ENCODE results near the gene TTLL12.

The TTLL12 gene

GRCh38 chr22:43212434-43212952, 25.6 kb upstream of the TTLL12 start:
- DNase-seq (ENCODE audit: low read depth in 1 of 2, low spot score in 1 of 2), result no peak
- Histone ChIP-seq H3K4me3 (replicated peaks; ENCODE audit: insufficient read depth, low read length) (no peak overlapping the region), H3K27me3 (ENCODE audit: insufficient read depth, poor library complexity, severe bottlenecking) (no peaks in the 10 kb centered on the region), H3K27ac (replicated peaks) (no peak overlapping the region)
- TF ChIP-seq POLR2AphosphoS5 (IDR thresholded peaks at IDR 0.05; ENCODE audit: low read depth), result no peak
- no peak for TF ChIP-seq REST (IDR thresholded peaks at IDR 0.05; ENCODE audit: insufficient replicate concordance, low read depth)
- TF ChIP-seq SPI1 (IDR thresholded peaks at IDR 0.05; ENCODE audit: borderline replicate concordance, low read depth), result no peak
- no peak for TF ChIP-seq GABPA (IDR thresholded peaks at IDR 0.05; ENCODE audit: low read depth)
- TF ChIP-seq CTCF (IDR thresholded peaks at IDR 0.05; ENCODE audit: insufficient read depth, low read length), result no peak

GRCh38 chr22:43211941-43212433, 25.1 kb upstream of the TTLL12 start:
- TF ChIP-seq CTCF (IDR thresholded peaks at IDR 0.05; ENCODE audit: insufficient read depth, low read length) (no peak), SPI1 (IDR thresholded peaks at IDR 0.05; ENCODE audit: borderline replicate concordance, low read depth) (no peak), GABPA (IDR thresholded peaks at IDR 0.05; ENCODE audit: low read depth) (no peak), REST (IDR thresholded peaks at IDR 0.05; ENCODE audit: insufficient replicate concordance, low read depth) (no peak), POLR2AphosphoS5 (IDR thresholded peaks at IDR 0.05; ENCODE audit: low read depth) (no peak)
- Histone ChIP-seq H3K4me3 (replicated peaks; ENCODE audit: insufficient read depth, low read length) (no peak overlapping the region), H3K27me3 (ENCODE audit: insufficient read depth, poor library complexity, severe bottlenecking) (no peaks in the 10 kb centered on the region)

GRCh38 chr22:43210631-43211515, 23.9 kb upstream of the TTLL12 start:
- Histone ChIP-seq H3K4me3 (replicated peaks; ENCODE audit: insufficient read depth, low read length) (no peak overlapping the region), H3K27me3 (ENCODE audit: insufficient read depth, poor library complexity, severe bottlenecking) (no peaks in the 10 kb centered on the region), H3K27ac (replicated peaks) (no peak overlapping the region)
- DNase-seq (ENCODE audit: low read depth in 1 of 2, low spot score in 1 of 2), result no peak
- TF ChIP-seq CTCF (IDR thresholded peaks at IDR 0.05; ENCODE audit: insufficient read depth, low read length) (no peak), GABPA (IDR thresholded peaks at IDR 0.05; ENCODE audit: low read depth) (no peak), SPI1 (IDR thresholded peaks at IDR 0.05; ENCODE audit: borderline replicate concordance, low read depth) (no peak), REST (IDR thresholded peaks at IDR 0.05; ENCODE audit: insufficient replicate concordance, low read depth) (no peak), POLR2AphosphoS5 (IDR thresholded peaks at IDR 0.05; ENCODE audit: low read depth) (no peak)

More at GRCh38 chr22:43211941-43212433, 25.1 kb upstream of the TTLL12 start:
- H3K27ac ChIP-seq (replicated peaks), result no peak overlapping the region
- DNase-seq (ENCODE audit: low read depth in 1 of 2, low spot score in 1 of 2), result no peak

Measured in HL-60 (cell line).